IPS-18c (cell line): ENCODE measurements around the gene FAM168A.

Source experiments
- H3K4me3 ChIP-seq: 2 replicates; pipeline ENCODE4 v1.7.0; 2013; ENCODE audit warnings: low read depth, mild to moderate bottlenecking, low read length, moderate library complexity; ENCODE audit not compliant: insufficient read depth
- H3K9me3 ChIP-seq: one replicate; pipeline ENCODE4 v1.6.1; 2013; ENCODE audit warnings: mild to moderate bottlenecking, low read length, moderate library complexity; ENCODE audit not compliant: control insufficient read depth, insufficient read depth

Gene FAM168A

DNA sequence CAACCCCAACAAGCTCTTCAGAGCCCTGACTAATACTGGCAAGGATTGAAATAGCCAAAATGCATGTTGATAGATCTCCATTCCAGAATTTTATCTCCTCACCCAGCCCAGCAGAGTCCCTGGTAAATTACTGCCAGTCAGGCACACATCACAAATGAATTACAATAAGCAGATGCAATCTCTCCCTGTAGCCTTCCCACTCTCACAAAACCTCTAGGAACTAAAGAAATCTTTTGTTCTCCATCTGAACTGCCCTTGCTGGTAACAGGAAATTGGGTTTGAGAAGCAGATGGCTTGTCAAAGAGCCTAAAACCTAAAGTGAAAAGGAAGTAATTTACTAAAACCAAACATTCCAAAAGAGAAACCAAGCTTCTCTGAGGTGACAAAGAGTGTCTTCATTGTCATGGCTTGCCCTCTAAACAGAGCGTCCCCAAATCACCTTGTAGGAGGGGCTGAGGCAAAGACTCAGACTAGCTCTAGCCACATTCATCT, 59.5 kb downstream of the FAM168A start:
- no peak overlapping the region for H3K4me3 ChIP-seq
- H3K9me3 ChIP-seq: no peaks in the 10 kb centered on the region

DNA sequence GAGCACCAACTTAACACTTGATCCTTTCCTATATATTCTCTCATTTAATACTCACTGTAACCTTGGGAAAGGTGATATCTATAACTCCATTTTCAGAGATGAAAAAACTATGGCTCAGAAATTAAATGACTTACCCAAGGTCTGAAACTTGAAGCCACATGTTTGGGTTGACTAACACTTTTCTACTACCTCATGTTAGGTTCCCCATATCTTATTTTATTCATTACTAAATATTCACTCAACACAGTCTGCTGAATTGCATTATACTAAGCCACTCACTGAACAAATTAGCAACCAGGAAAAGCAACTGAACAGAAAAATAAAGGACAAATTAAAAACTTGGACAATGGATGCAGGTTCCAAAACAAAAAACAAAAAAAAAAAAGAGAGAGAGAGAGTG, 59.9 kb downstream of the FAM168A start:
- no peak overlapping the region for H3K4me3 ChIP-seq

DNA sequence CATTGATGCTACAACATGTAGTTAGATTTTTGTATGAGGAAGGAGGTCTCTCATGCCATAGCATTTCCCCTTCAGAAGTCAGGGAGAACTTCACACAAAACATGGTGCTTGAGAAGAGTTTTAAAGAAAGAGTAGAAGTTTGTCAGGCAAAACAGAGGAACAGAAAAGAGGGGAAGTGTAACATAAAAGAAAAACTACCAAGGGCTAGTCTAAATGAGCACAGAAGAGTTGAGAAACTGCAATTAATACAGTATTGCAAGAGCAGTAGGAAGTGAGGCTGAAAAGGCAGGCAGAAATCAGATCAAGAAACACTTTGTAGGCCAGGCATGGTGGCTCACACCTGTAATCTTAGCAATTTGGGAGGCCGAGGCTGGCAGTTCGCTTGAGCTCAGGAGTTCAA, 61.0 kb downstream of the FAM168A start:
- H3K9me3 ChIP-seq: no peaks in the 10 kb centered on the region
- H3K4me3 ChIP-seq: no peak overlapping the region

More for the DNA sequence above, 59.9 kb downstream of the FAM168A start:
- H3K9me3 ChIP-seq: no peaks in the 10 kb centered on the region

DNA sequence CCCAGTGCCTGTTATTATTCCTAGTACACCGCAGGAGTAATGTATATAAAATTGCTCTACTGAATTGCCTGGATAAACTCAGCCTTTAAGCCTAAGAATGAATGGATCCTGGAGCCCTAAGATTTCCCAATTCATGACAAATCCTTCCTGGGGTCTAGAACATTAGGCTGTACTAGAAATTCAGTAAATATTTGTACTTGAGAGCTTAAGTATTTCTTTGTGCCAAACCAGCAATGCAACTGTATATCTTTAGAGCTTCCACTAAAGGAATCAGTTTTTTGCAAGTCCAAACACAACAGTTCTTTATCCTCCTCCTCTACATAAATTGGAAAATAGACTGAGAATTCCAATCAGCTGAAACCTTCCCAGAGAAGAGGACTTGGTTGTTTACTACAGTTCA, 65.6 kb downstream of the FAM168A start:
- no peak overlapping the region for H3K4me3 ChIP-seq
- no peaks in the 10 kb centered on the region for H3K9me3 ChIP-seq

DNA sequence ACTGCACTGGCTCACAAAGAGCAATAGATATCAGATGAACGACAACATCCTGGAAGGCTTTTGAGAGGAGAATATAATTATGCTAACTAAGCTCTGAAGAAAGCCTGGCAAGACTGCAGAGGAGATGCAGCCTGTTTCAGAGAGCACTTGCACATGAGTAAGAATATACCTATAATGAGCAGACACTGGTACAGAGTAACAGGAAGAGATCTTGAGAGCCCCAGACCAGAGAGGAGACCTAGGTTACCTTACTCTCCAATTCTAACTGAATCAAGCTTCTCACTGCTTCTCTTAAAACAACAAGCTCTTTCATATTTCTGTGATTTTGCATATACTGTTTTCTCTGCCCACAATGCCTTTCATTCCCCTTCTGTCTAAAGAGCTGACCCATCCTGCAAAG, 66.5 kb downstream of the FAM168A start:
- no peaks in the 10 kb centered on the region for H3K9me3 ChIP-seq

DNA sequence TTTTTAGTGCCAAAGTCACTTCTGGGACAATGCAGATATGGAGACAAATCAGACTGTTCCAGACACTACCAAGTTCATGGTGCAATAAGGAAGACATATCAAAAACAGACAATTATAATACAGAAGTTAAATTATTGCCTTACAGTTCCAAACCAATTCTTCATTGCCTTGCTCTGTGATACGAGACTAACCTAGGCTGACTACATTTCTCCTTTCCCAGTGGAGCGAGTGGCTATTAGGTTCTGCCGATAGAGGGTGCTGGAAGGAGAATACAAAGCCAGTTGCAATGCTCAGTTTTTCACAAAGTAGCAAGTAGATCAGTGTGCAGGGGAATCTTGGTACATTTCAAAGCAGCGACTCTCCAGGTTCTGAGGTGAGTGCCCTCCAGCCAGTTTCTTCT, 67.8 kb downstream of the FAM168A start:
- Histone ChIP-seq H3K4me3 (no peak overlapping the region), H3K9me3 (no peaks in the 10 kb centered on the region)

More for the DNA sequence above, 66.5 kb downstream of the FAM168A start:
- no peak overlapping the region for H3K4me3 ChIP-seq

DNA sequence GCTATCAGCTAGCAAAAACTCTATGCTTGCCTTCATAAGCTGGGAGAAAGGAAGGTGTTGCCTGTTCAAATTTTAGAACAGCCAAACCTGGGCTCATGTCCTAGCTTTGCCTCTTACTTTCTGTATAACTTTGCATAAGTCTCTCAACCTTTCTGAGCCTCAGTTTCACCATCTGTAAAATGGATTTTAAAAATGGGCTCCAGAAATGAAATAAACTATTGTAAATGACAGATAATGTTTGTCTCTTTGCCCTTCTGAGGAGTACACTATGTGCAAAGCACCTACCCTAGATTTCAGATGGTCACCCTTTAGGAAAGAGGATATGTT, 68.7 kb downstream of the FAM168A start:
- H3K4me3 ChIP-seq: no peak overlapping the region
- no peaks in the 10 kb centered on the region for H3K9me3 ChIP-seq

DNA sequence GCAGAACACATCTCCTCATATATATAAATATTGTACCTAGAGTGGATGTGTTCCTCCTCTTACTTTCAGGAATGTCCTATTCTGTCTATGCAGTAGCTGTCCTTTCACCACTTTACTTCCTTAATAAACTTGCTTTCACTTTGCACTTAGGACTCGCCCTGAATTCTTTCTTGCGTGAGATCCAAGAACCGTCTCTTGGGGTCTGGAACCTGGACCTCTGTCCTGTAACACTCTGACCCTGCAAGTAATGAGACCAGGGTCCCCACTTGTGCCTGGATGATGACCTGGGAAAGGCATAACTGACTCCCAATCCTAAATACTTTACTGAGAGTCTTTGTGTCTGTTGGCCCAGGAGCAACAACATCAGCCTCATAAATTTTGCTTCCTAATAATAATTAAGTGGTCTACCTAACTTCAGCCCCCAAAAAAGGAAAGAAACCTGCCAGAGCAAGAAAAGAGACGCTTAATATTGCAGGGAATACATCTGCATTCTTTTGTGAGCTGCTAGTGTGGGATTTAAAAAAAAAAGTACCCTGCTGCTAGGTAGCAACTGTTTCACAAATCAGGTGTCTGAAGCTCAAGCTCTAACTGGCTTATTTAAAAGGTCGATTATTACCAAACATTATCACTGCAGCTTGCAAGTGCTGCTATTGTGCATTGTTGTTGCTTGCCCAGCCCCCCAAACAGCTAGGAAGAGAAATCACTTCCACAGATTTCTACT, 69.3 kb downstream of the FAM168A start:
- 0 out of 2 replicates have a peak overlapping the region, but pooled peaks have one; percentile 6 for H3K4me3 ChIP-seq
- no peaks in the 10 kb centered on the region for H3K9me3 ChIP-seq

DNA sequence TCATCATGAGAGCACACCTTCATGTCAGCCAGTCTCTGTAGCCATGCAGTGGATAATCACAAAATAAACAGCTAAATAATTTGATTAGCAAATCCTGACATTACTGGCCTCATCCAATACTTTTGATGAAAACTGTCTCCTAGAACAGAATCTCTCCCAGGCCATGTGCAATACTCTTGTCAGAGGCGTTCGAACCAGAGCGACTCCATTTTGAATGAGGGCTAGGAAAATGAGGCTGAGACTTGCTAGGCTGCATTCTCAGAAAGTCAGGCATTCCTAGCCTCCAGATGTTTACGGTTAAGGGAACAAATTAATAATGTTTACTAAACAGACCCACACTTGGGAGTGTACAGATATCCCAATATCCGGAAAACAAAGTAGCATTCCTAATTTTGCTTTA, 69.9 kb downstream of the FAM168A start:
- no peak overlapping the region for H3K4me3 ChIP-seq
- no peaks in the 10 kb centered on the region for H3K9me3 ChIP-seq

DNA sequence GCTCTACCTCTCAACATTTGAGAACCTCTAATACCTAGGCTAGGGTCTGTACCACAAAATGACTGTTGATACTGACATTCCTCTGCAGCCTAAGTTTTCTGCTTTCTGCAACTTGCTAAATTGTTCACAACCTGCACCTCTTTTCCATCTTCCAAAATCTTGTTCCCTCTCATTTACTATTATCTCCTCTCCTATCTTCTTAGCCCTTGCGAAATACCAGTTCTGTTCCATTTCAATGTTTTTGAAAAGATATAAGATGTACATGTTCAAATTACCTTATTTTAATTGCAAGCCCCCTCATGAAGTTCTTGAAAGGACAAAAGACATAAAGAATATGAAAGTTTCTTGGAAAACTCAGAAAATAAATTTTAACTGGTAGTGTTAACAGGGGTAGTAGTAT, 72.3 kb downstream of the FAM168A start:
- H3K9me3 ChIP-seq: no peaks in the 10 kb centered on the region
- H3K4me3 ChIP-seq: no peak overlapping the region

DNA sequence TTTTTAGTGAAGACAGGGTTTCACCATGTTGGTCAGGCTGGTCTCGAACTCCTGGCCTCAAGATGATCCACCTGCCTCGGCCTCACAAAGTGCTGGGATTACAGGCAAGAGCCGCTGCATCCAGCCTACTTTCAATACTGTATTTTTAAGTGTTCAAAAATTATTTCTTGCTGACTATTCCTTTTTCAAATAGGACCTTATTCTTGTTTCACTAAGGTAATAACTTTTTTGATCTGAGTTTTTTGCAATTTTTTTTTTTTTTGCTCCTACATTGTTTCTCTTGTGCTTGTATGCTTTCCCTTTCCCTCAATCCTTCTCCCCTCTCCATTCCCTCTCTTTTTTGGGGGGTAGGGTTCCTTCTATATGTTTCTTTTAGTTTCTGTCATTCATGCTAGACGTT, 73.1 kb downstream of the FAM168A start:
- Histone ChIP-seq H3K4me3 (no peak overlapping the region), H3K9me3 (no peaks in the 10 kb centered on the region)

DNA sequence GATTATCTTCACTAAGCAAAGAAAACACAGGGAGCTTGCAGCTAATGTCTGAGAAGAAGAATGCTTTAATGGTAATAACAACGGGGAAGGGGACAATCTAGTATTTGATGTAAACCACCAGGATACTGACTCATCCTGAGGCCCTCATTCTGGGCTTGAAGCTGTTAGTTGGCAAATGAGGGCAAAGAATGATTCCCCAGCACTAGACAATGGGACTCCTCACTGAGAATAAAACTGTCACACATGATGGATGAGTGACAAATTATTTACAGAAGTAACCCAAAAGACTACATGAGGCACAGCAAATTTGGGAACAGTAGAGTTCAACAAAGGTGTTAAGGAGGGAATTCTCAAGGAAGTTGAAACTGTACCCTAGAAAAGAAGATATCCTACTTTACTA, 76.3 kb downstream of the FAM168A start:
- no peak overlapping the region for H3K4me3 ChIP-seq
- no peaks in the 10 kb centered on the region for H3K9me3 ChIP-seq

DNA sequence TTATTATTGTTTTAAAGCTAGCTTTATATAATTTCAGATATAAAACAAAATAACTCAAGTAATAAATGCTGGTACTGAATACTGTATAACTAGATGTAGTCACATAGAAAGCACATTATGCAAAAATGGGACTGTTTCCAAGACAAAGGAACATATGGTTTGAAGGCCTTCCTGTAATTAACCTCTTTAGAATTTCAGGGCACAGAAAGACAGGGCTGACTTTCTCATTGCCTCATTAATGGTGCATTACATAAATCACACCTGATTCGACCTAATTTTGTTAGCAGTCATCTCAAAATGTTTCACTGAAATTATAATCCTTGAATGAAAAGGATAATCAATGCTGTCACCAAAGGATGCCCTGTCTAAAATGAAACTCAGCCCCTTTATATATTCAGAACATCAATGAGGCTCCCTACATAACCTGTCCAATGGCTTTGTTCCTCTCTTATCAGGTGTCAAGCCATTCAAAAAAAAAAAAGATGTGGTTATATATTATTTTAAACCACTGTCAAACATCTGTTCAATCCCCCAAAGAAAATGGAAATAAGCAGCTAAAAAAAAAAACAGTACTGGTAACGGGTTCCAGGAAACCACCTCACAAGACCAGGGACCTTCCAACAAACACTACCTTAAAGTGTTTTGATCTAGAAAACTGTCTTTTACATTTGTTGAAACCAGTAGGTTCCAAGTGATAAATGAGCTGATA, 77.4 kb downstream of the FAM168A start:
- no peak overlapping the region for H3K4me3 ChIP-seq

DNA sequence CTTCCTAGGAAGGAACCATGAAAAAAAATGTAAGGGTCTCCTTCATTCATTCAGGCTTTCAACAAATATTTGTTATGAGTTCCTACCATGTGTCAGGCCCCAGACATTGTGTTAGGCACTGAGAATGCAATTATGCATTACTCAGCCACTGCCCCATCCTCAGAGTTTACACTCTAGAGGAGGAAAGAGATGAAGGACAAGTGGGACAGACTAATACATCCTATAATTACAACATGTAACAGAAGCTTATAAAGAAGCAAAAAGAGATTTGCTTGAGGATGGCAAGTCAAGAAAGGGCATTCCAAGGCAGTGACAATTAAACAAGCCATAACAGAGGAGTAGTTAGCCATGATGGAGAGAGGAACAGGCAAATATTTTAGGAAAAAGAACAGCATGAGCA, 78.6 kb downstream of the FAM168A start:
- no peak overlapping the region for H3K4me3 ChIP-seq
- H3K9me3 ChIP-seq: no peaks in the 10 kb centered on the region

More for the DNA sequence above, 77.4 kb downstream of the FAM168A start:
- no peaks in the 10 kb centered on the region for H3K9me3 ChIP-seq

DNA sequence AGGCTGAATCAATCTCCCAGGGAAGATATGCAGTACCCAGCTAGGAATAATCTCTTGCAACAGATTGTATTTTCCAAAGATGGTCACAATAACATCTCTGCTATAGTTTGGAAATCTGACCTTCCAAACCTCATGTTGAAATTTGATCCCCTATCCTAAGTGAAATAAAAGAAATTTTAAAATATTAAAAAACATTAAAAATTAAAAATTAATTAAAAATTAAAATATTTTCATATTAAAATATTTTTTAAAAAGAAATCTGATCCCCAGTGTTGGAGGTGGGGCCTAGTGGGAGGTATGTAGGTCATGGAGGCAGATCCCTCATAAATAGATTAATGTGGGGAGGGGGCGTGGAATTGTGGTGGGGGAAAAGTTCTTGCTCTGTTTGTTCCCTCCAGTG, 79.7 kb downstream of the FAM168A start:
- Histone ChIP-seq H3K9me3 (no peaks in the 10 kb centered on the region), H3K4me3 (no peak overlapping the region)

DNA sequence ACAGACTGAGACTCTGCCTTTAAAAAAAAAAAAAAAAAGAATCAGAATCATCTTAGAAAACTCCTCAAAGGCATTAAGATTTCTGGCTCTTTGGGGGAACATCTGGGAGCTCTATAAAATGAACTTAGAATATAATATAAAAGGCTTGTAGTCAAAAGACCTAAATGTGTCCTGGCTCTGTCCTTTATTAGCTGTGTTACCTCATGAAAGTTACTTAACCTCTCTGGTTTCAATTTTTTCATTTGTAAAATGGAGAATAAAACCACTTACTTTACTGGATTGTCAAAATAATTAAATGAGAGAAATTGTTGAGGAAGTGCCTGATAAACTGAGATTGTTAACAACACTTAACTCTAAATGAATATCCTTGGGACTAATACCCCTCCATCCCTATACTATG, 81.8 kb downstream of the FAM168A start:
- H3K9me3 ChIP-seq: no peaks in the 10 kb centered on the region
- no peak overlapping the region for H3K4me3 ChIP-seq

DNA sequence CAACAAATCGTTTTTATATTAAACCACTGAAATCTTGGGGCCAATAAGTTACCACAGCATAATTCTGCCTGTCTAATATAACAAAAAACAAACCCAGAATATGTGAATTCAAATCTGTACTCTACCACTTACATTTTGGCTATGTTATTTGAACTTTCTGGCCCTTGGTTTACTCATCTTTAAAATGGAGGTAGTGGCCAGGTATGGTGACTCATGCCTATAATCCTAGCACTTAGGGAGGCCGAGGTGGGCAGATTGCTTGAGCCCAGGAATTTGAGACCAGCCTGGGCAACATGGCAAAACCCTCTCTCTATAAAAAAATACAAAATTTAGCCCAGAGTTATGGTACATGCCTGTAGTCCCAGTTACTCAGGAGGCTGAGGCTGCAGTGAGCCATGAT, 84.2 kb downstream of the FAM168A start:
- no peaks in the 10 kb centered on the region for H3K9me3 ChIP-seq
- no peak overlapping the region for H3K4me3 ChIP-seq

DNA sequence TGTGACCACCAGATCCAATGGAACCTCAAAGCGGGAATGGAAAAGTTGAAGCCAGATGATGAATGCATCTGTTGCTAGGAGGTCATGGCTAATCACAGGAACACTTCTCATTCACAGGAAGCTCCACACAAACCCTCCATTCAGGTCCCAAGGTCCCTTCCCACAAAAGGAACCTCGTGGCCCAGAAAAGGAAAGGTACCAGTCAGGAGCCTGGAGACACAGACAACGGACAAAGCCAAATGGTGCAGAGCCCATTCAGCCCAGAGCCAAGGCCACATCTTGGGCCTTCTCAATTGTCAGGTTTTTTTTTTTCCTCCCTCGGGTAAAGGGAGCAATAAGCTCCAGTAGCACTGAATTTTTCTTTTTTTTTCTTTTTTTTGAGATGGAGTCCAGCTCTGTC, 87.0 kb downstream of the FAM168A start:
- Histone ChIP-seq H3K9me3 (no peaks in the 10 kb centered on the region), H3K4me3 (no peak overlapping the region)
